Urothelium cell line (cell line): ENCODE results near the gene RAMP1.
A peak's percentile ranks its signal among the peaks of the same experiment; 100 is the strongest.
"Not testable (repeated sequence)": the region's sequence is repeated elsewhere in the genome, so short reads cannot be mapped to it uniquely, and the experiment has no call there.

Experiments used
- DNase-seq: peaks from one replicate; pipeline ENCODE4 v3.0.0; 2011; ENCODE audit warnings: low spot score, mixed read lengths
- FAIRE-seq: peaks from 2 replicates; lab custom pipeline; 2011; peaks lifted over from hg19 to GRCh38; lab: Jason Lieb, UNC

Gene RAMP1

DNA sequence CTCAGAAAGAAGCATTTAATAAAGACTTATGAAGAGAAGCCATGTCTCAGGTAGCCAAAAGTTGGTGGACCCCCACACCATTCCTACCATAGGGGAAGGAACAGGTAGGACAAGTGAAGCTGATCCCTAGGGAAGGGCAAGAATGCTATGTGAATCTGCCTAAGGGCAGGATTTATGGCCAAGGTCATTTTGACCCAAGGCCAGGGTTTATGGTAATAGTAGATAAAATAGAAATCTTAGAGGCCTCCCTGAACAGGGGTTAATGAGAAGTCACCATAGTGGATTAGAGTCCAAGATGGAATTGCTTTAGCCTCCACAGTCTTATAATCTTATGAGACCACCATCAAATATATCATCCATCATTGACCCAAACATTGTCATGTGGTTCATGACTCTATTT, 81.4 kb downstream of the RAMP1 start:
- FAIRE-seq (no peak), DNase-seq (no peak)

- peak; percentile 70 for FAIRE-seq
- DNase-seq, result no peak
These were observed 81.8 kb downstream of the RAMP1 start for GRCh38 chr2:237941239-237941638.

DNA sequence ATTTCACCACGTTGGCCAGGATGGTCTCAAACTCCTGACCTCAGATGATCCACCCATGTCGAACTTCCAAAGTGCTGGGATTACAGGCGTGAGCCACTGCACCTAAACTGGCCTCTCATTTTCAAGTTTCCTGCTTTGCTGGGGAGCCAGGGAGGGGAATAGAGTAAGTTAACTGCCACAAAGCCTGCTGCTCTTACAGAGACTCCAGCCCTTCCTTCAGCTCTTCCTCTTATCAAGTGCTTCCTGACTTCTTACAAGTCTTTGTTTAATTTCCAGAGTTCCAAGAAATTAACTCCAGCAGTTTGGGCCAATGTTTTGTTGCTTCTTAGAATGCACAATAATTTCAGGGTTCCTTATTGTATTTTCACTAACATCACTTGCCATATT, 83.1 kb downstream of the RAMP1 start:
- DNase-seq (no peak), FAIRE-seq (no peak)

GRCh38 chr2:237943395-237944094, 84.1 kb downstream of the RAMP1 start:
- no peak for FAIRE-seq

GRCh38 chr2:237944302-237944701, 84.9 kb downstream of the RAMP1 start:
- FAIRE-seq (no peak), DNase-seq (no peak)

More at GRCh38 chr2:237943395-237944094, 84.1 kb downstream of the RAMP1 start:
- no peak for DNase-seq

DNA sequence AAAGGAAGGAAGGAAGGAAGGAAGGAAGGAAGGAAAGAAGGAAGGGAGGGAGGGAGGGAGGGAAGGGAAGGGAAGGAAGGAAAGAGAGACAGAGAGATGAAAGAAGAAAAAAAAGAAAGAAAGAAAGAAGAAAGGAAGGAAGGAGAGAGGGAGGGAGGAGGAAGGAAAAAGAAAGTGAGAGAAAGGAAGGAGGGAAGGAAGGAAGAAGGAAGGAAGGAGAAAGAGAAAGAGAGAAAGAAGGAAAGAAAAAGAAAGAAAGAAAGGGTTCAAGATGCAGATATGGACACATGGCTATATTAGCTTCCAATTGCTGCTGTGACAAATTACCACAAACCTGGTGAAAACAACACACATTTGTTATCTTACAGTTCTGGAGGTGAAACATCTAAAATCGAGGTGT, 87.0 kb downstream of the RAMP1 start:
- DNase-seq (no peak), FAIRE-seq (no peak)

- DNase-seq, FAIRE-seq: not testable (repeated sequence)
These were observed 91.9 kb downstream of the RAMP1 start for GRCh38 chr2:237951354-237951753.

- DNase-seq (no peak), FAIRE-seq (no peak)
These were observed 92.5 kb downstream of the RAMP1 start for GRCh38 chr2:237951878-237952277.

- DNase-seq (no peak), FAIRE-seq (no peak)
These were observed 93.4 kb downstream of the RAMP1 start for GRCh38 chr2:237952851-237953250.

DNA sequence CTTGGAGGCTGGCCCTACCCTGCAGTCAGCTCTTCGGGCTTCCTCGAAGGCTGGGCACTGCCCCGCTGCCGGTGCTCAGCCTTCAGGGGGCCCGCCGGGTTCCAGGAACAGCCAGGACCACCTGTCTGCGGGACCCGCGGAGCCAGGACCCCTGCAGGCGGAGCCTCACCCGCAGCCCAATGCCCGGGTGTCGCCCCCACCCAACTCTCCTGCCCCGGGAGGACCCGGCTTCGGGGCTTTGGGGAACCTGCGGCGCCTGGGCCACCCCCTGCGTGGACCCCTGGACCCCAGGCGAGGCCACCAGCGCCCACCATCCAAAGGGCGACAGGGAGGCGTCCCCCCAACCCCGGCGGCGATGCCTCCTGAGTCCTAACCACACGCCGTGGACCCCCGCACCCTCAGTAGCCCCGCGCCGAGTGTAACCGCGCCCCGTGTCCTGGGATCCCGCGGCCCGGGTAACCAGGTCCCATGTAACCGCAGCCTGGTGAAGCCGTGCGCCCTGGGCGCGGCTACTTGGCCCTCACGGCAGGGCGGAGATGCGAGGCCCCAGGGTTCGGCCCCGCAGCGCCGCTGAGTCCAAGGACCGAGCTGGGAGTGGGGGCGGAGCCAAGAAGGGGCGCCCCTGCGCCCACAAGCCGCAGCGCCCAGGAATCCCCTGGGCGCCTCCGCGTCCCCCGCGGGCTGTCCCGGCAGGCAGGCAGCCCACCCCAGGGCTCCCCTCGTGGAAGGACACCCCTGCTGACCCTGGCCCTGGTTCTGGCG, 96.4 kb downstream of the RAMP1 start:
- DNase-seq (no peak), FAIRE-seq (no peak)

GRCh38 chr2:237956402-237956736, 96.9 kb downstream of the RAMP1 start:
- DNase-seq, result no peak

DNA sequence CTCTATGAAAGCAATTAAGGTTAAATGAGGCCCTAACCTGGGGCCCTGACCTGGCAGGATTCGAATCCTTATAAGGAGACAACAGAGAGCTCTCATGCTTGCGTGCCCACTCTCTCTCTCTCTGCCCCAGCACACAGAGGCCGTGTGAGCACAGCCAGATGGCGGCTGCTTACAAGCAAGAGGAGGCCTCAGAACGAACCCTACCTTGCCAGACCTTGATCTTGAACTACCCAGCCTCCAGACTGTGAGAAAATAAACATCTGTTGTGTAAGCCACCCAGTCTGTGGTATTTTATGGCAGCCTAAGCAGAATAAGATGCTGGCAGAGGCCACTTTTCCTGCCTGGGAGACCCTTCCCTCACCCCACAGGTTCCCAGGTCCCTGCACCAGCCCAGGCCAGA, 102.2 kb downstream of the RAMP1 start:
- DNase-seq, result no peak
- FAIRE-seq, result no peak

More at GRCh38 chr2:237956402-237956736, 96.9 kb downstream of the RAMP1 start:
- FAIRE-seq, result no peak
